OCI-LY1 (cell line): ENCODE data around the gene PCDH15.

ENCODE experiments used
- CTCF ChIP-seq: fragments of 200-600 bp; sonication (generic), shearing (Covaris generic); IDR thresholded peaks from 2 replicates; pipeline ENCODE4 v1.5.1; 2017; ENCODE audit warnings: mild to moderate bottlenecking, antibody characterized with exemption, low read length, moderate library complexity, mixed read lengths
- EZH2 ChIP-seq: fragments of 200-600 bp; sonication (generic), shearing (Covaris generic); IDR thresholded peaks from 2 replicates; pipeline ENCODE4 v1.8.0; 2017; ENCODE audit warnings: borderline replicate concordance, mixed run types, mild to moderate bottlenecking, antibody characterized with exemption, low read length, moderate library complexity, mixed read lengths

DNA sequence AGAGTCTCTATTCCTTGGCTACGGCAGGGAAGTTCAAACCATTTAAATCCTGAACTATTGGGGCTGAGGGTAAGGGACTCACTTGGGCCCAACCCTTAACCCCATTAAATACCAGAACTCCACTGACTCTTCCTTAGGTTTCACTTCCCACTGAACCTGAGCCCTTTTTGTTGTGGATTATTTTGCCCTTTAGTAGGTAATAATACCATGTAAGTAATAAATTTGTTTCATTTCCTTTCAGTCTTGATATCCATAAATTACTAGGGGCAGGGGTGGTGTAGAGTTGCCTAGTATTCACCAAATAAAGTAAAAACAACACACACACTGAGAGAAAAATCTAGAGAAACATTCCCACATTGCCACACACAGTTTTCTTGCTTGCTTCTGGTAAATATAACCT, 352.0 kb downstream of the PCDH15 start:
- TF ChIP-seq CTCF = no peak
- no peak for TF ChIP-seq EZH2
